Epithelial cell of proximal tubule (primary cell): ENCODE measurements around the gene UBTF. TPM values are rescaled to one million over a fixed set of nuclear protein-coding genes. Genes with fewer than 3 reads are reported as not detected.

Experiments used
- DNase-seq: peaks from one replicate; pipeline ENCODE4 v3.0.0-alpha.2; 2011; ENCODE audit warnings: low read depth
- H3K4me3 ChIP-seq: 2 replicates; pipeline ENCODE4 v1.5.1; 2011; ENCODE audit warnings: low read depth, mild to moderate bottlenecking, low read length
- total RNA-seq: library from RNA; depleted of rRNA; stranded (reverse); fragments of >200 nt; gene quantifications from 2 replicates; pipeline ENCODE4 v1.2.3, GENCODE V29; 2015
- TF ChIP-seq, protein P1 (sequence below): conservative IDR thresholded peaks from 2 replicates; pipeline ENCODE4 v1.5.1; 2012; ENCODE audit warnings: low read depth, mild to moderate bottlenecking, low read length

UBTF gene
- total RNA-seq, 1 donor from 2014 or later: 37.5 TPM

GRCh38 chr17:44190481-44190880 is 29.0 kb downstream of the UBTF start:
- TF ChIP-seq, protein P1, sequence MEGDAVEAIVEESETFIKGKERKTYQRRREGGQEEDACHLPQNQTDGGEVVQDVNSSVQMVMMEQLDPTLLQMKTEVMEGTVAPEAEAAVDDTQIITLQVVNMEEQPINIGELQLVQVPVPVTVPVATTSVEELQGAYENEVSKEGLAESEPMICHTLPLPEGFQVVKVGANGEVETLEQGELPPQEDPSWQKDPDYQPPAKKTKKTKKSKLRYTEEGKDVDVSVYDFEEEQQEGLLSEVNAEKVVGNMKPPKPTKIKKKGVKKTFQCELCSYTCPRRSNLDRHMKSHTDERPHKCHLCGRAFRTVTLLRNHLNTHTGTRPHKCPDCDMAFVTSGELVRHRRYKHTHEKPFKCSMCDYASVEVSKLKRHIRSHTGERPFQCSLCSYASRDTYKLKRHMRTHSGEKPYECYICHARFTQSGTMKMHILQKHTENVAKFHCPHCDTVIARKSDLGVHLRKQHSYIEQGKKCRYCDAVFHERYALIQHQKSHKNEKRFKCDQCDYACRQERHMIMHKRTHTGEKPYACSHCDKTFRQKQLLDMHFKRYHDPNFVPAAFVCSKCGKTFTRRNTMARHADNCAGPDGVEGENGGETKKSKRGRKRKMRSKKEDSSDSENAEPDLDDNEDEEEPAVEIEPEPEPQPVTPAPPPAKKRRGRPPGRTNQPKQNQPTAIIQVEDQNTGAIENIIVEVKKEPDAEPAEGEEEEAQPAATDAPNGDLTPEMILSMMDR: no peak
- DNase-seq: no peak
- H3K4me3 ChIP-seq: no peak overlapping the region

DNA sequence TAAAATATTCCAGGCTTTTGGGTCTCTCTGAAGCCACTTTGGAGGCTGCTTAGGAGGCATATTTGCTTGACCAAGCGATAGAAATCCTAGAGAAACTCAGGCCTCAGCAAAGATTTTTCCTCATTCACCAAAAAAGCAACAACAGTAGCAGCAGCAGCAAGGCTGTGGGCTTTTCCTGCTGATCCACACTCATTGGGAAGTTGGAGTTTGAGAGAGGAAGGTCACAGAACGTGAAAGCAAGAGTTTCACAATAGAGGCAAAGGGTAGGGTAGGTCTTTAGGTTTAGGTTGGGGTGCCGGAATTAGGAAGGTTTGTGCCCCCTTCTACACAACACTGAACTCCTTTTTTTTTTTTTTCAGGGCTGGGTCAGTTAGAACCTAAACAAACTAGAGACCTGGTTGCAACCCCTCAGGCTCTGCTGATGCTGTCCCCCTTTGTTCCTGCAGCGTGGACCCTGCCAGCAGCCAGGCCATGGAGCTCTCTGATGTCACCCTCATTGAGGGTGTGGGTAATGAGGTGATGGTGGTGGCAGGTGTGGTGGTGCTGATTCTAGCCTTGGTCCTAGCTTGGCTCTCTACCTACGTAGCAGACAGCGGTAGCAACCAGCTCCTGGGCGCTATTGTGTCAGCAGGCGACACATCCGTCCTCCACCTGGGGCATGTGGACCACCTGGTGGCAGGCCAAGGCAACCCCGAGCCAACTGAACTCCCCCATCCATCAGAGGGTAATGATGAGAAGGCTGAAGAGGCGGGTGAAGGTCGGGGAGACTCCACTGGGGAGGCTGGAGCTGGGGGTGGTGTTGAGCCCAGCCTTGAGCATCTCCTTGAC is 30.7 kb downstream of the UBTF start:
- DNase-seq: no peak
- TF ChIP-seq, protein P1: no peak
- H3K4me3 ChIP-seq: no peak overlapping the region

- H3K4me3 ChIP-seq: peak overlapping the region; percentile 100
- TF ChIP-seq, protein P1: no peak
- peak; percentile 25 for DNase-seq
Measured at GRCh38 chr17:44187131-44187899, 32.2 kb downstream of the UBTF start.

- peak; percentile 95 for DNase-seq
- TF ChIP-seq, protein P1: no peak
Measured at GRCh38 chr17:44186307-44187130, 33.0 kb downstream of the UBTF start, which contains the start of gene TMUB2. TMUB2 (plus strand) TSS chr17:44186972; CDS start chr17:44187709, 737 bp downstream.

GRCh38 chr17:44184212-44184810 is 35.2 kb downstream of the UBTF start:
- DNase-seq: no peak
- H3K4me3 ChIP-seq: no peak overlapping the region
- TF ChIP-seq, protein P1: no peak

More at GRCh38 chr17:44186307-44187130, 33.0 kb downstream of the UBTF start, which contains the start of gene TMUB2:
- H3K4me3 ChIP-seq: peak within 1 kb of the TSS; percentile 100

GRCh38 chr17:44183024-44183423 is 36.5 kb downstream of the UBTF start:
- TF ChIP-seq, protein P1: no peak
- H3K4me3 ChIP-seq: no peak overlapping the region
- no peak for DNase-seq
